MCF 10A (cell line): Measurements from ENCODE around the gene IL1RAPL2. TPM values are rescaled to one million over a fixed set of nuclear protein-coding genes. Genes with fewer than 3 reads are reported as not detected.
"Not testable (repeated sequence)": the region's sequence is repeated elsewhere in the genome, so short reads cannot be mapped to it uniquely, and the experiment has no call there.

Source experiments
- BruUV-seq: library from RNA; stranded (reverse); fragments of 400-500 nt; replicated peaks from 2 replicates; lab custom pipeline; 2021; lab: Mats Ljungman, UMichigan
- CTCF ChIA-PET: fragments of 300-600 bp; sonication (Branson Sonifier 250); formaldehyde crosslinking; extraction: SDS; loops from one replicate; lab custom pipeline; 2021; ENCODE audit warnings: antibody characterized with exemption, inconsistent platforms; lab: Yijun Ruan, JAX
- POLR2A ChIA-PET: fragments of 300-600, 350-650 bp; sonication (Branson Sonifier 250); formaldehyde crosslinking; extraction: SDS; loops from one replicate; lab custom pipeline; 2020; ENCODE audit warnings: antibody characterized with exemption, inconsistent platforms; lab: Yijun Ruan, JAX
- DNase-seq: peaks from one replicate; pipeline ENCODE4 v3.0.0-alpha.2; 2018; ENCODE audit not compliant: unreplicated experiment
- H3K27ac Mint-ChIP-seq: one replicate; pipeline ENCODE4 v1.8.0; 2022; ENCODE audit warnings: mild to moderate bottlenecking, low read depth, mixed read lengths; ENCODE audit not compliant: unreplicated experiment
- H3K27me3 Mint-ChIP-seq: one replicate; pipeline ENCODE4 v1.8.0; 2022; ENCODE audit warnings: mixed read lengths; ENCODE audit not compliant: insufficient read depth, unreplicated experiment
- H3K36me3 Mint-ChIP-seq: one replicate; pipeline ENCODE4 v1.8.0; 2022; ENCODE audit warnings: mild to moderate bottlenecking, moderate library complexity, mixed read lengths; ENCODE audit not compliant: insufficient read depth, unreplicated experiment
- H3K4me1 Mint-ChIP-seq: one replicate; pipeline ENCODE4 v1.8.0; 2022; ENCODE audit warnings: mixed read lengths; ENCODE audit not compliant: insufficient read depth, unreplicated experiment
- H3K4me3 Mint-ChIP-seq: one replicate; pipeline ENCODE4 v1.8.0; 2022; ENCODE audit warnings: mild to moderate bottlenecking, moderate library complexity, mixed read lengths; ENCODE audit not compliant: unreplicated experiment
- H3K9me3 Mint-ChIP-seq: one replicate; pipeline ENCODE4 v1.8.0; 2022; ENCODE audit warnings: mixed read lengths; ENCODE audit not compliant: unreplicated experiment
- intact Hi-C: fragments of 100-400 bp; cut with micrococcal nuclease; formaldehyde crosslinking; loops from 2 replicates; pipeline ENCODE4 v1.14.1; 2022
- total RNA-seq: library from RNA; stranded (reverse); gene quantifications from 2 replicates; pipeline ENCODE4 v1.2.3, GENCODE V29; 2022
- TF ChIP-seq, protein P1 (sequence below): fragments of 200-600 bp; IDR thresholded peaks from one replicate; pipeline ENCODE4 v1.8.0; 2022; ENCODE audit warnings: antibody characterized with exemption, mild to moderate bottlenecking; ENCODE audit not compliant: unreplicated experiment

IL1RAPL2 gene
- total RNA-seq, 1 experiment from 2014 or later, result 4.4 TPM

DNA sequence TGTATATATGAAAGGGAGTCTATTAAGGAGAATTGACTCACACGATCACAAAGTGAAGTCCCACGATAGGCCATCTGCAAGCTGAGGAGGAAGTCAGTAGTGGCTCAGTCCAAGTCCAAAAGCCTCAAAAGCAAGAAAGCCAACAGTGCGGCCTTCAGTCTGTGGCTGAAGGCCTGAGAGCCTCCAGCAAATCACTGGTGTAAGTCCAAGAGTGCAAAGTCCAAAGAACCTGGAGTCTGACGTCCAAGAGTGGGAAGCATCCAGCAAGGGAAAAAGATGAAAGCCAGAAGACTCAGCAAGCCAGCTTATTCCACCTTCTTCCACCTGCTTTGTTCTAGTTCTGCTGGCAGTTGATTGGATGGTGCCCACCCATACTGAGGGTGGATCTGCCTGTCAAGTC, 104.1 kb downstream of the IL1RAPL2 start:
- H3K9me3 Mint-ChIP-seq, result no peaks in the 10 kb centered on the region
- peaks cover 31% of the 10 kb centered on the region for H3K27me3 Mint-ChIP-seq
- intact Hi-C loops, result no loop called here
- TF ChIP-seq, protein P1, sequence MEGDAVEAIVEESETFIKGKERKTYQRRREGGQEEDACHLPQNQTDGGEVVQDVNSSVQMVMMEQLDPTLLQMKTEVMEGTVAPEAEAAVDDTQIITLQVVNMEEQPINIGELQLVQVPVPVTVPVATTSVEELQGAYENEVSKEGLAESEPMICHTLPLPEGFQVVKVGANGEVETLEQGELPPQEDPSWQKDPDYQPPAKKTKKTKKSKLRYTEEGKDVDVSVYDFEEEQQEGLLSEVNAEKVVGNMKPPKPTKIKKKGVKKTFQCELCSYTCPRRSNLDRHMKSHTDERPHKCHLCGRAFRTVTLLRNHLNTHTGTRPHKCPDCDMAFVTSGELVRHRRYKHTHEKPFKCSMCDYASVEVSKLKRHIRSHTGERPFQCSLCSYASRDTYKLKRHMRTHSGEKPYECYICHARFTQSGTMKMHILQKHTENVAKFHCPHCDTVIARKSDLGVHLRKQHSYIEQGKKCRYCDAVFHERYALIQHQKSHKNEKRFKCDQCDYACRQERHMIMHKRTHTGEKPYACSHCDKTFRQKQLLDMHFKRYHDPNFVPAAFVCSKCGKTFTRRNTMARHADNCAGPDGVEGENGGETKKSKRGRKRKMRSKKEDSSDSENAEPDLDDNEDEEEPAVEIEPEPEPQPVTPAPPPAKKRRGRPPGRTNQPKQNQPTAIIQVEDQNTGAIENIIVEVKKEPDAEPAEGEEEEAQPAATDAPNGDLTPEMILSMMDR, result no peak
- no peak overlapping the region for H3K4me3 Mint-ChIP-seq
- CTCF ChIA-PET, result interaction anchor here (2.6 kb wide), 1 partner anchor 33 kb away, joined by 7 read pairs; no protein-coding TSS in a partner anchor
- no peaks in the 10 kb centered on the region for H3K36me3 Mint-ChIP-seq
- DNase-seq, result no peak
- no TSS peak for BruUV-seq
- POLR2A ChIA-PET, result no interaction called here
- no peaks in the 10 kb centered on the region for H3K4me1 Mint-ChIP-seq
- no peak overlapping the region for H3K27ac Mint-ChIP-seq

GRCh38 chrX:104677517-104677916, 111.5 kb downstream of the IL1RAPL2 start:
- H3K9me3 Mint-ChIP-seq, intact Hi-C loops, BruUV-seq, H3K36me3 Mint-ChIP-seq, DNase-seq, CTCF ChIA-PET, H3K27ac Mint-ChIP-seq, POLR2A ChIA-PET, H3K4me1 Mint-ChIP-seq, H3K4me3 Mint-ChIP-seq: not testable (repeated sequence)
- H3K27me3 Mint-ChIP-seq, result peaks cover 24% of the 10 kb centered on the region

DNA sequence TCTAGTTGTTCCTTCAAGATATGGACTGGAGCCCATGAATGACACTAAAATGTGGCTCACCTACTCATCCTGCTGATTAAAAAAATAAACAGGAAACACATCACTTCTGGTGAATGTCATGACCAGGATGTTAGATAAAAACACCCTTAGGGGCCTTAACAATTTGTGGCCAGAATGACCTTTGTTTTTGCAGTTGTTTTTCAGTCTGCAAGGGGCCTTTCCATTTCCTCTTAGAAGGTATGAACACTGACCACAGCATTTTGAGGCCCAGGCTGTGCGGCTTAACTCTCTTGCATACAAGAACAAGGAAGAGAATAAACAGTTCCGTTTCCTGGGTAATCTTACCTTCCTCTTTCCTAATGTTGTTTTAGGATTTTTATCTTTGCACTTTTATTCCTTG, 113.2 kb downstream of the IL1RAPL2 start:
- Mint-ChIP-seq H3K27ac (no peak overlapping the region), H3K36me3 (no peaks in the 10 kb centered on the region), H3K27me3 (peaks cover 26% of the 10 kb centered on the region), H3K4me1 (peaks cover 6% of the 10 kb centered on the region), H3K4me3 (no peak overlapping the region), H3K9me3 (peaks cover 8% of the 10 kb centered on the region)
- intact Hi-C loops, result no loop called here
- ChIA-PET CTCF (interaction anchor here (0.8 kb wide), 2 partner anchors 17 to 511 kb away, joined by 3 read pairs; no protein-coding TSS in a partner anchor), POLR2A (no interaction called here)
- TF ChIP-seq, protein P1, result no peak
- no peak for DNase-seq
- no TSS peak for BruUV-seq

DNA sequence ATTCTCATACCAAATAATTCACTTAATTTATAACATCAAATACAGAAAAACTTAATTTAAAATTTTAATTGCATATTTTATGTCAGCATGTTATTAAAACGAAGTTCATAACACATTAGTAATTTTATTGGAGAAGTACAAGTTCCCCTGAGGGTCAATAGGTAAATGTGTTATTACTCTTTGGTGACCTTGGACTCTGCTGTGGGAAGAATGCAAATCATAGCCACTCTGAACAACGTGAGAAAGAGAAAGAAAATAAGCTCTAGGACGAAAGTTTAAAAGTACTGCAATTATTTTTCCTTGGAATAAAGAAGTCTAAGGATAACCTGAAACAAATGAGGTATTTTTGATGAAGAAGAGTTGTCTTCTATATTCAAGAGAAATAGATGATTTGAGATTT, 115.2 kb downstream of the IL1RAPL2 start:
- ChIA-PET POLR2A (interaction anchor here (0.6 kb wide), 1 partner anchor 137 kb away, joined by 3 read pairs; no protein-coding TSS in a partner anchor), CTCF (no interaction called here)
- Mint-ChIP-seq H3K4me1 (peaks cover 6% of the 10 kb centered on the region), H3K36me3 (no peaks in the 10 kb centered on the region), H3K27me3 (peaks cover 36% of the 10 kb centered on the region), H3K27ac (no peak overlapping the region), H3K4me3 (no peak overlapping the region), H3K9me3 (peaks cover 8% of the 10 kb centered on the region)
- TF ChIP-seq, protein P1, result no peak
- intact Hi-C loops, result no loop called here
- DNase-seq, result no peak
- BruUV-seq, result no TSS peak
